Stimulated activated CD8-positive, alpha-beta memory T cell treated with anti-CD3 and anti-CD28 coated beads, Interleukin-4, amount 100 ng/mL, for 1 hour (primary cell): ENCODE results near the gene IFI27L2.
A peak's percentile ranks its signal among the peaks of the same experiment; 100 is the strongest.

ENCODE experiments used
- DNase-seq, 2 donors: peaks; one replicate each; pipeline ENCODE4 v3.0.0-alpha.2; 2020; ENCODE audit warnings: low read depth in 2 of 2, low spot score in 1 of 2

Gene IFI27L2

DNA sequence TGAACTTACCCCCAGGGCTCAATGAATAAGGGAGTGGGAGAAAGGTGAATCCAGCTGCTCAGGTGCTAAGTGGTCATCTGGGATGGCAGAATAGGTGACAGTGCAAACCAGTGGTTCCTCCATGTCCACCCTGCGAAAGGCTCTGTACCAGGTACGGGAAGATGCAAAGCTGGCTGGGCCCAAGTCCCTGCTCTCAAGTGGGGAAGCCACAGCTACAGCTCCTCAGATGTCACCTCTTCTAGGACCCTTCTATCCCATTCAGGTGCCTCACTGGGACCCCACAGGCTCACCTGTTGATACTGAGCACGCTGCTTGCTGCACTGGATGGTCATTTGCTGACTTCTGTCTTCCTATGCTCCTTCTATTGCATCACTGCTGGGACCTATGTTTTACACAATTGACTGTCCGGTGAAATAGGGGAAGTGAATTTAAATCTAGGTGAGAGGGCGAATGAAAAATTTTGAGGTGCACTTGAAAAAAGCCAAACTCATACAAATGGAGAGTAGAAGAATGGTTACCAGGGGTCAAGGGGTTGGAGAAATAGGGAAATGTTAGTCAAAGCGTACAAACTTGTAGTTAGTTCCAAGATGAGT, 24.4 kb upstream of the IFI27L2 start:
- DNase-seq, result no peak

GRCh38 chr14:94152676-94153075, 23.3 kb upstream of the IFI27L2 start:
- no peak for DNase-seq

GRCh38 chr14:94145902-94146527, 16.6 kb upstream of the IFI27L2 start:
- DNase-seq, result no peak

DNA sequence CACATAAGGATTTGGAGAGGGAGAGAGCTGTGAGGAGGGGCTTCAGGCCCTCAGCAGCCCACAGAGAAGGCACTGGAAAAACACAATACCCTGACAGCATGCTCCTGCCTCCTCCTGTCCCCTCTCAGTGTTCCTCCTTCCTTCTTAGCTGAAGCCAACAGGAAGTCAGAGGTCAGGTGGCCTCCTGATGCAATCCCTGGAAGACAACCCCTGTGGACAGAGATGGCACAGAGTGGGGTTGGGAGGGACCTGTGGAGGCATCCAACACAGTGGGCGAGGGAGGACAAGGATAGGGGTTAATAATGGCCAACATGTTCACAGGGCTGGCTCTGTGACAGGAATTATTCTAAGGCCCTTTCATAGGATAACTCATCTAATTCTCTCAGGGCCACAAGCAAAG, 15.4 kb upstream of the IFI27L2 start:
- no peak for DNase-seq

DNA sequence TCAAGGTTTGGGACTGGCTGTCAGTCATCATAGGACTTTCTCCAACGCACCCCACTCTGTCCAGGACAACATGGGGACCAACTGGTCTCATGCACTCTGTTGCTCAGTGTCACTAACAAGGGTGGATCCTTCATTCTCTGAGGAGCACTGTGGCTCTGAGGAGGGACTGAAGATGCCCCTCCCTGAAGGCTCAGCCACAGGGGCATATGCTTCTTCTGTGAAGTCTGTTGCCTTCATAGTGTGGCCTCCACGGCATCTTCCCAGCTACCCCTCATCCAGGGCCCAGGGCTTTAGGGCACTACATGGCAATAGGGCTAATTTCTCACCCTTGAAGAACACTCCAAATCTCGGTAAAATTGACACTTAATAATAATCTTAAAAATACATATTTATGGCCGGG, 14.3 kb upstream of the IFI27L2 start:
- no peak for DNase-seq

DNA sequence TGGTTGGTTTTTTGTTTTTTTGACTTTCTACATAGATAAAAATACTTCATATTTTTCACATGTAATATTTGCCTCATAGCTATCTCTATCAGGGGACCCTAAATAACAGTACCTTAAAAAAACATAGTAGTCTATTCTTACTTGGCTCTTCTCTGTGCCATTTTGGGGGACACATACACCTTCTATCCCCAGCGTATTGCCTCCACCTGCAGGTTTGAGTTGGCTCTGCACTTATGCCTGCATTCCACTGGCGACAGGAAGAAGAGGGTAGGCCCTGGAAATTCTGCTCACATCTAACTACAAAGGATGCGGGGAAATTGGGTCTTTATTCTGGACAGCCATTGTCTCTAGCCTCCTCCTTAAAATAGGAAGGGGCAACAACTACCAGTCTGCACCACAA, 13.8 kb upstream of the IFI27L2 start:
- DNase-seq, result no peak

DNA sequence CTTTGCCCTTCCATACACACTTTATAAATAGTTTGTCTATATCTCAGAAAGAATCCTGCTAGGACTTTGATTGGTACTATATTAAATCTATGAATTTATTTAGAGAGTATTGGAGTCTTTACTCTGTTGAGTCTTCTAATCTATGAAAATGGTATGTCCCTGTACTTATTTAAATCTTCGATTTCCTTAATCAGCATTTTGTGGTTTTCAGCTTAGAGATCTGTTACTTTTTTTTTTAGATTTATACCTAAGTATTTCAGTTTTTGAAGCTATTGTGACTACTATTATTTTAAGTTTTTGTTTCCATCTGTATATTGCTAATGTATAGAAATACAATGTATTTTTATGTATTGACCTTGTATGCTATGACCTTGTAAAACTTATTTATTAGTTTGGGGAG, 13.4 kb upstream of the IFI27L2 start:
- no peak for DNase-seq

GRCh38 chr14:94142247-94142646, 12.8 kb upstream of the IFI27L2 start:
- DNase-seq, result no peak

DNA sequence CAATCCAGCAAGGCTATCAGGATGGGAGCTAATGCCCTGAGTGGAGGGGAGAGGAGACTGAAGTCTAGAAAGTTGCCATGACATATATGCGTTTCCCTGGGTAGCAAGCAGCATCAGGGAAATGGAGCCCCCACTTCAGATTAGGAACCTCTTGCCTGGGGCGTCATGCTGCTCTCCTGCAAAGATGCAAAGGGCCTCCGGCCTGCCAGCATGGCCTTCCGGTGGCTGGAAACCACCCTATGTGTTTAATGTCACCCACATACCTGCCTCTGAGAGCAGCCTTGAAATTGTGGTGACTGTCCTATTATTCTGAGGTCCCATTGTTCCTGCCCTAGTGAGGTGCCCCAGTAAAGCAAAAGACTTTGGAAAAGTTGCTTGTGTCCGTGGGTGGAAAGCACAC, 10.0 kb upstream of the IFI27L2 start:
- no peak for DNase-seq

DNA sequence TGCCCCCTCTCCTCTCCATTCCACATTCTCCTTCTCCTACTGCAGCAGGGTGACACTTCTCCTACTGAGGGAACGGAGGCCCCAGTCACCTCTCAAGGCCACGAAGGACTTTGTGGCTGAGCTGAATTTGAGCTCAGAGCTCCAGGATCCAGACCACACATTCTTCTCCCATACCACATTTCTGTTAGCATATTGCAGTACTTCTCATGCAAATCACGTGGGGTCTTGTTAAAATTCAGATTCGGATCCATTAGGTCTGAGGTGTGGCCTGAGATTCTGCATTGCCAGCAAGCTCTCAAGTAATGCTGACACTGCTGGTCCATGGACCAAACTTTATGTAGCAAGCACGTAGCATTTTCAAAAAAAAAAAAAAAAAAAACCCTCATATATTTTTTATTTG, 9.6 kb upstream of the IFI27L2 start:
- DNase-seq, result no peak

DNA sequence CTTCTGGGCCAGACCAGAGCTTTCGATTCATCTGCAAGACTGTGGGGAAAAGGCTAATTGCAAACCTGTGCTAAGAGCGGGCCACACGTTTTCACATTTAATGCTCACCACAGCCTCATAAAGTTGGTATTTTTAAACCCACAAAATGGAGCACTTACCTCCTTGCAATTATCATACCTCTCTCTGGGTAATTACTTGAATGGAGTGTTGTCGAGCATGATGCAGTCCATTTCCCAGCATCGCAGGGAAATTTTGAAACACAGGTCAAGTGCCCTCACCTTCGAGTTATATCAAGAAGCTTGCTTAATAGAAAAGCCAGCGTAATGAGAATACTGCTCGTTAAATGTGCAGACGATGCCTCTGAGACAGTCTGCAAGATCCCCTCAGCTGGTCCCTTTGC, 8.8 kb upstream of the IFI27L2 start:
- no peak for DNase-seq

DNA sequence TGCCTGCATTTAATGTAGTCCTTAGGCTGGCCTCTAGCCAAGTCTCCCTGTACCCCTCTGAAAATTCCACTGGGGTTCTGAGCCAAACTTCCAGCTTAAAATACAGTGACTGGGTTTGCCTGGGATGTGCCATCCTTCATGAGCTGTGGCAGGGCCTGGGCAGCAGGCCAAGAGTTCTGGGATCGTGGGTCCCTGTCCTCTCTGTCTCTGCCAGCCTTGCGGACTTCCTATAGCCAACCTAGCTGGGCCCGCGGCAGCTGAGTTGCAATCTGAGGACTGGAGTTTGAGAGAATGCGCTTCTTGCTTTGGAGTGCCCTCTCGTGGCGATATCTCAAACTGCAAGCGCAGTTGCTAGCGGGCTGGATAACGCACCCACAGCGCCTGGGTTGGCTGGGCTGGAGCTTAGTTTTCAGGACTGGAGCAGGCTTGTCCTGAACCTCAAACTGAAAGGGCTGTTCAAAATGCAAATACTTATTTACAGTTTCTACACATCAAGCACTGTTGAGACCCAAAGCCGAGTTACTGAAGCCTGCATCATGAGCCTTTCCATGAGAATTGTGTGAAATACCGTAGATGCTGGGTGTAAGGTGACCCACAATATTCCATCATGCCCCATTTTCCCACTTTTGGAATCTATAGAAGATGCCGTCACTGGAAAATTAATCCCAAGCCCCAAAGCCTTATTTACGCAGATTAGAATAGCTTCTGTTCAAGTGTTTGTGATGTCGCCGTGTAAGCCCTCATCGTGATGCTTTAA, 7.3 kb upstream of the IFI27L2 start:
- DNase-seq, result peak; percentile 73 to 77

- DNase-seq, result no peak
Measured at GRCh38 chr14:94135476-94135875, 6.1 kb upstream of the IFI27L2 start.

DNA sequence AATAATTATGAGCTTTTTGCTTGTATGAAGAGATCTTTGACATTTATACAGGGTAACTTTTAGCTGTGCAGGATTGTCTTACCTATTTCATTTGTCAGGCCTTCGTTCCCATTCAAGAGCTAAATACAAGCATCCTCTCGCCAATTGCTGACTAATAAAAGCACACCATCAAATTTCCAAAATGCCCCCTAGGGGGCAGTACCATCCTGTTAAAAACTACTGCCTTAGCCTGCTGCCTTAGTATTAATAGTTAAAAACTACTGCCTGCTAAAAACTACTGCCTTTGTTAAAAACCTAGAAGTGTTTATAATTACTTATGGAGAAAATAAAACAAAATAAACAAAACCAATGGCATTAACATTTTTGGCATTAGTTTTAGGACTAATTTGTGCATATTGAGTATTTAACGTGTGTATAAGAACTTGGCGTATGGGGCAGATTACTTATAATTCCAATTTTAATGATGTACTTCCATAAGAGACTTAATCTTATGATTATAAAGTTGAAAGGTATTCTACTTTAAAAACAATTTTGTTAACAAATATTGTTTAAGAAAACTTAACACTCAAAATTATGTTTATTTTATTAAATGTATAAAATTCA, 3.0 kb upstream of the IFI27L2 start:
- peak in 1 of 2 donors; percentile 20 for DNase-seq

DNA sequence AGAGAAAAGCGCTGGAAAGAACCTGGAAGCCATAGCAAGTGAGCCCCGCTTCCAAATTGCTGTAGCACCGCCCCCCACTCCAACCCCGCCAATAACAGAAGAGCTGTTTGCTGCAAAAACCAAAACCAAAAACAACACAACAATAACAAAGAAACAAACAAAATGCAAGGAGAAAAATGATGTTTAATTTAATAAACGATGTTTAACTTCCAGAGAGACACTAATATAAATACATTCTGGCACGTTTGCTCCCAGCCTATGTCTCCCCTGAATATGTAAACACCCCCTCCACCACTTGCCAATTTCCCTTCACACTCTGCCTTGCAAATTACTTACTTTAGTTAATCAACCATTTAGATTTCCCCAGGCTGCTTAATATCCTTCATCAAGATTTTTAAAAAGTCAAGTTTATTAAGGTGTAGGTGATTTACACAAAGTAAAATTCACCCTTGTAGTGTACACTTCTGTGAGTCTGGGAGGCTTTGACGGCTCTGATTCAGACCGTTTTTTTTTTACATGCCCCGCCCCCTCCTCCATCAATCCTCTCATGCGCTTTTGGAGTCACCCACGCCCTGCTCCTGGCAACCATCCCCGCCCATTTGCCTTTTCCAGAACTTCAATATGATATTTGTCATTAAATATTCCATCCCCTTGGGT, 482 bp upstream of the IFI27L2 start:
- no peak for DNase-seq

DNA sequence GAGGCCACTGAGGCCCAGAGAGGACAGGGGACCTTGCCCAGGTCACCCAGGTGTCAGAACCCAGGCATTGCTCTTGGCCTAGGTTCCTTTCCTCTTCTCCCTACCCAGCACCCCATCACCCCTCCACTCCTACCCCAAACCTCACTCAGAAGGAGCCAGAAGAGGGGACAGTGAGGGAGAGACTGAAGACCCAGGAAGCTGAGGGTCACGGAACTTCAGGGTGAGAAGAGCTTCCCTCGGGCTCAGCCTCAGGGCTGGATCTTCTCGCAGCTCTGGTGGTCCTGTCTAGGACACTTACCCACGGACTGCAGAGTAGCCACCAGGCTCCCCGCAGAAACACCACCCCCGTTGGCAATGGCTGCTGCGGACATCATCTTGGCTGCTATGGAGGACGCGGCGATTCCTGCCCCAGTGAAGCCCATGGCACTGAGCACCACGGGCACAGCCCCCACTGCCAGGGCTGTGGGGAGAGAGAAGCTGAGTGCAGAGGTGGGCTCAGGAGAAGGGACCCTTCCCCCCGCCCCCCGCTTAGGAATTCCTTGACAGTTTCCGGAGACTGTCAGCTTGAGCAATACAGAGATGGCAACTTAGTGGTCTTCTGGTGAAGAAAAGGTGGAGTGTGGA, 1.1 kb downstream of the IFI27L2 start:
- no peak for DNase-seq

DNA sequence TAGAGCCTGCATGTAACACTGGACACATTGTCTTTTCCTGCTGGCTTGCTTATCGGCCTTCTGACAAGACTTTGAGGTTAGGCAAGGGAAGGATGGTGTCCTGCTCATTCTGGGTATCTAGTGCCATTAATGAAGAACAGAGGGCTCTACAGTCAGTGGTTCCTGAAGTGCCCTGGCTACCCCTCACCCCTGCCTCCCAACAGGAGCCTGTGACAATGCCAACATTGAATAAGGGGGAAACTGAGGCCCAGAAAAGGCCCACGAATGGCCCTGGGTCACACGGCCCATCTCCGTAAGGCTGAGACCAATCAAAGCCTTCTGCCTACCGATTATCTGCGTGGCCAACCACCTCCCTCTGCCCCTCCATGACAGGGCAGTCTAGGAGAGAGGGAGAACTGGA, 2.1 kb downstream of the IFI27L2 start:
- DNase-seq, result no peak

DNA sequence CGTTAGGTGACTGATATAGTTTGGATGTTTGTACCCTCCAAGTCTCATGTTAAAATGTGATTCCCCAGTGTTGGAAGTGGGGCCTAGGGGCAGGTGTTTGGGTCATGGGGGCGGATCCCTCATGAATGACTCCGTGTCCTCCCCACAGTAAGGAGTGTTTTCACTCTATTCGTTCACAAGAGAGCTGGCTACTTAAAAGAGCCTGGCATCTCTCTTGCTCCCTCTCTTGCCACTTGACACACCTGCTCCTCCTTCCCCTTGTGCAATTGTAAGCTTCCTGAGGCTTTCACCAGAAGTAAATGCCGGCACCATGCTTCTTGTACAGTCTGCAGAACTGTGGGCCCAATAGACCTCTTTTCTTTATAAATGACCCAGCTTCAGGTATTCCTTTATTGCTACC, 2.6 kb downstream of the IFI27L2 start:
- DNase-seq, result no peak

GRCh38 chr14:94126419-94126677, 3.1 kb downstream of the IFI27L2 start:
- no peak for DNase-seq

DNA sequence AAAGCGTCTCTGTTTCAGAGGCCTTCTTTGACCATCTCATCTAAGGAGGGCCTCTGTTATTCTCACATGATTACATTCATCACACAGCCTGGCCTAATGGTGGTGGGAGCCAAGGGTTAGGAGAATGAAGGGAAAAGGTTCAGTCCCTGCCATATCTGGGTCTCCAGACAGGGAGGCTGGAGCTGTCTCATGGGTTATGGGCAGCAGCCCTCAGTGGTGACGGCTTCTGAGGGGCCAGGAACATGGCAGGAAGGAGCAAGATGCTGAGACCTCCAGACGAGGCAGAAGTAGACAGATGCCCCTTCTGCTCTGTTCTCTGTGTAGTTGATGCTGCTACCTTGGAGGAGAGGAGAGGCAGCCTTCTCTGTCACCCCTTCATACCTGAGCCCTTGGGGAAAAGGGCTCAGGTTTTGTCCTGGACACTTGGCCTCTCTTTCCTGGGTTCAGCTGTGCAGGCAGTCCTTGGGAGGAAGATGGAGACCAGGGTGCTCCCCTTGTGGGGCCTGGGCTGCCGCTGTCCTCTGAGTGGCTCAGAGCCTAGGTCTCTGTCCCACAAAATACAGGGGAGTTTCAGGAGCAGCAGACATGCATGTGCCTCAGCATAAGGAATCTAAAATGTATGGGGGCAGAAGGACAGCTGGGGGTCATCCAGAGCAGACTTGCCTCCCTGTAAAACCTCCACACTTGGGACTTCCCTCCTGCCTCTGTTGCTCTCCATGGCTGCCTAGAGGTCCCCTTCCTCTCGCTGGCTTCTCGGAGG, 3.6 kb downstream of the IFI27L2 start:
- no peak for DNase-seq
